GM13976 (cell line): ENCODE results near the gene RBMS1.
"Not testable (repeated sequence)": the region's sequence is repeated elsewhere in the genome, so short reads cannot be mapped to it uniquely, and the experiment has no call there.

Experiments
- DNase-seq: peaks from one replicate; pipeline ENCODE4 v3.0.0; 2012; ENCODE audit warnings: low spot score
- CTCF ChIP-seq: IDR thresholded peaks from 2 replicates; pipeline ENCODE4 v1.5.1; 2012; ENCODE audit warnings: borderline replicate concordance, mild to moderate bottlenecking; ENCODE audit not compliant: insufficient read depth; ENCODE audit errors: extremely low read depth, missing control alignments, control extremely low read depth
- in situ Hi-C: fragments of 300-500 bp; cut with MboI; formaldehyde crosslinking; loops from one replicate; pipeline ENCODE4 v1.12.0; 2022; ENCODE audit warnings: low sequenced_read_pairs, mixed read lengths, inconsistent platforms; ENCODE audit not compliant: unreplicated experiment

RBMS1 gene

GRCh38 chr2:160492401-160493226 is 993 bp downstream of the RBMS1 start:
- in situ Hi-C loops = no loop called here
- TF ChIP-seq CTCF = no peak
- peak; percentile 50 for DNase-seq

- in situ Hi-C loops = no loop called here
- TF ChIP-seq CTCF = no peak
- DNase-seq = no peak
Measured at GRCh38 chr2:160491911-160492371, 1.7 kb downstream of the RBMS1 start.

GRCh38 chr2:160490733-160491685 is 2.6 kb downstream of the RBMS1 start:
- no peak for DNase-seq
- in situ Hi-C loops = no loop called here

GRCh38 chr2:160489111-160489510 is 4.5 kb downstream of the RBMS1 start:
- no peak for TF ChIP-seq CTCF
- no peak for DNase-seq
- in situ Hi-C loops = no loop called here

More at GRCh38 chr2:160490733-160491685, 2.6 kb downstream of the RBMS1 start:
- no peak for TF ChIP-seq CTCF

- DNase-seq, in situ Hi-C loops: not testable (repeated sequence)
Measured at GRCh38 chr2:160488289-160488688, 5.3 kb downstream of the RBMS1 start.

GRCh38 chr2:160486341-160486740 is 7.3 kb downstream of the RBMS1 start:
- in situ Hi-C loops = no loop called here
- no peak for DNase-seq
- TF ChIP-seq CTCF = no peak
